Fibroblast of villous mesenchyme (primary cell): Measurements from ENCODE around the gene MYO10. TPM values are rescaled to one million over a fixed set of nuclear protein-coding genes. Genes with fewer than 3 reads are reported as not detected.
"Not testable (repeated sequence)": the region's sequence is repeated elsewhere in the genome, so short reads cannot be mapped to it uniquely, and the experiment has no call there.

Experiments used
- DNase-seq: peaks from one replicate; pipeline ENCODE4 v3.0.0-alpha.2; 2010; ENCODE audit warnings: low read depth
- H3K4me3 ChIP-seq: 2 replicates; pipeline ENCODE4 v1.5.1; 2011; ENCODE audit warnings: low read depth, mild to moderate bottlenecking, low read length
- total RNA-seq: library from RNA; depleted of rRNA; stranded (reverse); fragments of >200 nt; gene quantifications from 2 replicates; pipeline ENCODE4 v1.2.3, GENCODE V29; 2012
- TF ChIP-seq, protein P1 (sequence below): IDR thresholded peaks from 2 replicates; pipeline ENCODE4 v1.5.1; 2012; ENCODE audit warnings: low read depth, mild to moderate bottlenecking, low read length; ENCODE audit not compliant: insufficient read depth

The MYO10 gene
- total RNA-seq, 1 donor: 36.7 TPM

GRCh38 chr5:16725575-16725974 lies 210.5 kb downstream of the MYO10 start:
- DNase-seq: no peak
- TF ChIP-seq, protein P1, sequence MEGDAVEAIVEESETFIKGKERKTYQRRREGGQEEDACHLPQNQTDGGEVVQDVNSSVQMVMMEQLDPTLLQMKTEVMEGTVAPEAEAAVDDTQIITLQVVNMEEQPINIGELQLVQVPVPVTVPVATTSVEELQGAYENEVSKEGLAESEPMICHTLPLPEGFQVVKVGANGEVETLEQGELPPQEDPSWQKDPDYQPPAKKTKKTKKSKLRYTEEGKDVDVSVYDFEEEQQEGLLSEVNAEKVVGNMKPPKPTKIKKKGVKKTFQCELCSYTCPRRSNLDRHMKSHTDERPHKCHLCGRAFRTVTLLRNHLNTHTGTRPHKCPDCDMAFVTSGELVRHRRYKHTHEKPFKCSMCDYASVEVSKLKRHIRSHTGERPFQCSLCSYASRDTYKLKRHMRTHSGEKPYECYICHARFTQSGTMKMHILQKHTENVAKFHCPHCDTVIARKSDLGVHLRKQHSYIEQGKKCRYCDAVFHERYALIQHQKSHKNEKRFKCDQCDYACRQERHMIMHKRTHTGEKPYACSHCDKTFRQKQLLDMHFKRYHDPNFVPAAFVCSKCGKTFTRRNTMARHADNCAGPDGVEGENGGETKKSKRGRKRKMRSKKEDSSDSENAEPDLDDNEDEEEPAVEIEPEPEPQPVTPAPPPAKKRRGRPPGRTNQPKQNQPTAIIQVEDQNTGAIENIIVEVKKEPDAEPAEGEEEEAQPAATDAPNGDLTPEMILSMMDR: no peak

DNA sequence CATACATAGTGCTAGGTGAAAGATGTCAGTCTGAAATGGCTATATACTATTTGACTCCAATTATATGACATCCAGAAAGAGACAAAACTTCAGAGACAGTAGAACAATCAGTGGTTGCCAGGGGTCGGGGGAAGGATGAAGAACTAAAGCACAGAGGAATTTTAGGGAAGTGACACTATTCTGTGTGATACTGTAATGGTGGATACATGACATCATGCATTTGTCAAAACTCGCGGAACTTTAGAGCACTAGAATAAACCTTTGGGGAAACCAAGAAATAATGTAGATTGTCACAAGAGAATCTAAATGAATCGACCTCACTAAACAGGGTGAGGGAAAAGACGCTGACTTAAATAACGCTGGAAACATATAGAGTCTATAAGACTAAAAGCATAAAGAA lies 212.3 kb downstream of the MYO10 start:
- H3K4me3 ChIP-seq: no peak overlapping the region
- TF ChIP-seq, protein P1: no peak
- no peak for DNase-seq

More at GRCh38 chr5:16725575-16725974, 210.5 kb downstream of the MYO10 start:
- no peak overlapping the region for H3K4me3 ChIP-seq

DNA sequence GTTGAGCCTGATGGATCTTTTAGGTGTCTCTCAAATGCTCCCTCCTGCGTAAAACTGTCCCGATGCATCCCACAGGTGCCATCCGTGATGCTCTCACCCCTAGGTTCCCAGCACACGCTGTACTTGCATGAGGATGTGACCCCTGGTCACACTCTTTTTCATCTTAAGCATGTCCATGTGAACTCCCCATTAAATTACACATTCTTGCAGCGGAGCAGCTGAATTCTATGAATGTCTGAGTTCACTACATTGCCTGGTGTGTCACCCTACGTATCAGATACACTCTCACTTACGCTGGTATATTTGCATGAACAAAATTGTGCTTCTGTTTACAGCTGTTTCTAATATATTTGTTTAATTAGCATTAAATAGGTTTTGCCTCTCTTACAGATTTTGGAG lies 214.0 kb downstream of the MYO10 start:
- no peak overlapping the region for H3K4me3 ChIP-seq
- TF ChIP-seq, protein P1: no peak
- no peak for DNase-seq

- TF ChIP-seq, protein P1: no peak
Observed at GRCh38 chr5:16721151-16722096, 214.7 kb downstream of the MYO10 start.

GRCh38 chr5:16718036-16718435 lies 218.1 kb downstream of the MYO10 start:
- not testable (repeated sequence) for DNase-seq, H3K4me3 ChIP-seq

More at GRCh38 chr5:16721151-16722096, 214.7 kb downstream of the MYO10 start:
- H3K4me3 ChIP-seq: no peak overlapping the region
- no peak for DNase-seq

- TF ChIP-seq, protein P1: no peak
- peak overlapping the region; percentile 23 for H3K4me3 ChIP-seq
- DNase-seq: peak; percentile 28
Observed at GRCh38 chr5:16713386-16713928, 222.6 kb downstream of the MYO10 start.

DNA sequence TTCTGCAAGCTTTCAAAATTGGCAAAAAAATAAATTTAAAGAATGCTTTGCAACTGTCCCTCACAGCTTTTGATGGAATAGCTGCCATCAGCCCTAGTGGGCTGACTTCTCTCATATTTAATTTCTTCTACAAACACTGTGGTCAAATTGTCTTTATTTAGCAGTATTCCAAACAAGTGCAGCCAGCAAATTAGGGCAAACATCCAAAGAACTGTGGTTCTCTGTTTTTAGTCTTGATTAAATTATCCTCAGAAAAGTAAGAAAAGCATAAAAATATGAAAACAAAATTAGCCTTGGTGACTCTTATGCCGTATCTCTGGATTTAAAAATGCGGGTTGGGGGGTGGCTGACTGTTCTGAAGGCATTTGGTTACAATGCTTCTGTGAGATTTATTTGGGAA lies 223.5 kb downstream of the MYO10 start:
- no peak for DNase-seq
- TF ChIP-seq, protein P1: no peak
- H3K4me3 ChIP-seq: no peak overlapping the region
